GM21381 (cell line): ENCODE measurements around the gene HSD17B4.
"Not testable (repeated sequence)": the region's sequence is repeated elsewhere in the genome, so short reads cannot be mapped to it uniquely, and the experiment has no call there.

Experiments
- ATAC-seq: cut with Tn5 transposase; IDR thresholded peaks from one replicate; pipeline ENCODE4 v1.9.1; 2021; ENCODE audit warnings: mild to moderate bottlenecking, moderate library complexity; ENCODE audit not compliant: unreplicated experiment

The HSD17B4 gene

GRCh38 chr5:119473241-119473640 is 20.9 kb downstream of the HSD17B4 start:
- ATAC-seq, result no peak

- no peak for ATAC-seq
Observed at GRCh38 chr5:119476341-119476740, 24.0 kb downstream of the HSD17B4 start.

- no peak for ATAC-seq
Observed at GRCh38 chr5:119478781-119479180, 26.5 kb downstream of the HSD17B4 start.

- ATAC-seq, result not testable (repeated sequence)
Observed at GRCh38 chr5:119480629-119481028, 28.3 kb downstream of the HSD17B4 start.

- ATAC-seq, result no peak
Observed at GRCh38 chr5:119483155-119483554, 30.9 kb downstream of the HSD17B4 start.

- ATAC-seq, result no peak
Observed at GRCh38 chr5:119484884-119485283, 32.6 kb downstream of the HSD17B4 start.

GRCh38 chr5:119501671-119502179 is 49.4 kb downstream of the HSD17B4 start:
- ATAC-seq, result no peak

- not testable (repeated sequence) for ATAC-seq
Observed at GRCh38 chr5:119503939-119504338, 51.6 kb downstream of the HSD17B4 start.

- ATAC-seq, result no peak
Observed at GRCh38 chr5:119512277-119512676, 60.0 kb downstream of the HSD17B4 start.

GRCh38 chr5:119515192-119515591 is 62.9 kb downstream of the HSD17B4 start:
- ATAC-seq, result no peak

GRCh38 chr5:119517115-119517514 is 64.8 kb downstream of the HSD17B4 start:
- ATAC-seq, result not testable (repeated sequence)

- no peak for ATAC-seq
Observed at GRCh38 chr5:119521232-119521631, 68.9 kb downstream of the HSD17B4 start.

- no peak for ATAC-seq
Observed at GRCh38 chr5:119522841-119523240, 70.5 kb downstream of the HSD17B4 start.

- ATAC-seq, result no peak
Observed at GRCh38 chr5:119524485-119524884, 72.2 kb downstream of the HSD17B4 start.

GRCh38 chr5:119527351-119527750 is 75.1 kb downstream of the HSD17B4 start:
- ATAC-seq, result no peak

- no peak for ATAC-seq
Observed at GRCh38 chr5:119529811-119530210, 77.5 kb downstream of the HSD17B4 start.

- no peak for ATAC-seq
Observed at GRCh38 chr5:119532637-119533036, 80.3 kb downstream of the HSD17B4 start.

- peak; percentile 100 for ATAC-seq
Observed at GRCh38 chr5:119537704-119538103, 85.4 kb downstream of the HSD17B4 start.

- no peak for ATAC-seq
Observed at GRCh38 chr5:119541716-119542115, 89.4 kb downstream of the HSD17B4 start.

GRCh38 chr5:119551819-119552218 is 99.5 kb downstream of the HSD17B4 start:
- ATAC-seq, result no peak

- ATAC-seq, result no peak
Observed at GRCh38 chr5:119554597-119554996, 102.3 kb downstream of the HSD17B4 start.

GRCh38 chr5:119570910-119571309 is 118.6 kb downstream of the HSD17B4 start:
- ATAC-seq, result no peak

- ATAC-seq, result peak; percentile 60
Observed at GRCh38 chr5:119578937-119579336, 126.6 kb downstream of the HSD17B4 start.
